ENCODE results near the gene CAPN12. TPM values are rescaled to one million over a fixed set of nuclear protein-coding genes. Genes with fewer than 3 reads are reported as not detected.

The CAPN12 gene
- total RNA-seq, 4 donors from 2014 or later, result 0.42 TPM; not detected in 3

- peaks cover 19 to 21% of the 10 kb centered on the region in 2 donors for H3K4me1 ChIP-seq
- TF ChIP-seq POLR2A (IDR thresholded peaks at IDR 0.05), result no peak
- TF ChIP-seq CTCF (IDR thresholded peaks at IDR 0.05 in 4 of 5, conservative IDR thresholded peaks at IDR 0.05 in 1 of 5), result no peak
- no peaks in the 10 kb centered on the region for H3K9me3 ChIP-seq
- peaks cover 4 to 66% of the 10 kb centered on the region in 2 donors for H3K36me3 ChIP-seq
- intact Hi-C loops (cut with DNase I; ENCODE audit: low total_unique reads), result loop anchor here (10.0 kb wide), 2 partner anchors 75 to 335 kb away; partner anchors contain the start of genes ACTN4, GGN and SPRED3
- H3K4me3 ChIP-seq, result no peak overlapping the region
- ATAC-seq, result no peak
- H3K27ac ChIP-seq, result peak overlapping the region; percentile 51 to 78 (median 60)
- H3K27me3 ChIP-seq, result no peaks in the 10 kb centered on the region
- no peak for DNase-seq
- in situ Hi-C loops (cut with MboI; ENCODE audit: low sequenced_read_pairs in 4 of 4), result no loop called here
Measured at GRCh38 chr19:38719761-38720558, 24.3 kb downstream of the CAPN12 start.

- DNase-seq, result peak in 1 of 2 donors; percentile 53
- Histone ChIP-seq H3K4me3 (no peak overlapping the region), H3K36me3 (peaks cover 4 to 58% of the 10 kb centered on the region in 2 donors), H3K27ac (peak overlapping the region; percentile 51 to 78 (median 60)), H3K27me3 (no peaks in the 10 kb centered on the region), H3K4me1 (peaks cover 30 to 31% of the 10 kb centered on the region in 2 donors), H3K9me3 (no peaks in the 10 kb centered on the region)
- in situ Hi-C loops (cut with MboI; ENCODE audit: low sequenced_read_pairs in 4 of 4), result no loop called here
- intact Hi-C loops (cut with DNase I; ENCODE audit: low total_unique reads), result loop anchor here (10.0 kb wide), 2 partner anchors 74 to 334 kb away; partner anchors contain the start of genes ACTN4, GGN and SPRED3
- TF ChIP-seq POLR2A (IDR thresholded peaks at IDR 0.05), result no peak
- TF ChIP-seq CTCF (IDR thresholded peaks at IDR 0.05 in 4 of 5, conservative IDR thresholded peaks at IDR 0.05 in 1 of 5), result peak in 4 of 5 experiments; percentile 16 to 42 (median 26)
- peak in 1 of 2 donors; percentile 31 for ATAC-seq
Measured at GRCh38 chr19:38718747-38719543, 25.3 kb downstream of the CAPN12 start.

- intact Hi-C loops (cut with DNase I; ENCODE audit: low total_unique reads) (loop anchor here (10.0 kb wide), 2 partner anchors 73 to 333 kb away; partner anchors contain the start of genes ACTN4, GGN and SPRED3), in situ Hi-C loops (cut with MboI; ENCODE audit: low sequenced_read_pairs in 4 of 4) (no loop called here)
- H3K9me3 ChIP-seq, result no peaks in the 10 kb centered on the region
- no peak for TF ChIP-seq CTCF (IDR thresholded peaks at IDR 0.05 in 4 of 5, conservative IDR thresholded peaks at IDR 0.05 in 1 of 5)
- no peak for TF ChIP-seq POLR2A (IDR thresholded peaks at IDR 0.05)
- peaks cover 4 to 47% of the 10 kb centered on the region in 2 donors for H3K36me3 ChIP-seq
- H3K27me3 ChIP-seq, result no peaks in the 10 kb centered on the region
- H3K4me3 ChIP-seq, result no peak overlapping the region
- peak overlapping the region in 3 of 4 donors; percentile 51 to 78 (median 56) for H3K27ac ChIP-seq
- no peak for ATAC-seq
- no peak for DNase-seq
- H3K4me1 ChIP-seq, result peaks cover 39 to 40% of the 10 kb centered on the region in 2 donors
Measured at GRCh38 chr19:38717855-38718254, 26.4 kb downstream of the CAPN12 start.

- ATAC-seq, result no peak
- no peak for TF ChIP-seq POLR2A (IDR thresholded peaks at IDR 0.05)
- no peak for TF ChIP-seq CTCF (IDR thresholded peaks at IDR 0.05 in 4 of 5, conservative IDR thresholded peaks at IDR 0.05 in 1 of 5)
- Histone ChIP-seq H3K36me3 (peaks cover under 1 to 39% of the 10 kb centered on the region in 2 donors), H3K4me1 (peaks cover 47 to 49% of the 10 kb centered on the region in 2 donors), H3K4me3 (no peak overlapping the region), H3K27ac (peak overlapping the region in 3 of 4 donors; percentile 25 to 96 (median 88)), H3K9me3 (no peaks in the 10 kb centered on the region), H3K27me3 (no peaks in the 10 kb centered on the region)
- in situ Hi-C loops (cut with MboI; ENCODE audit: low sequenced_read_pairs in 4 of 4), result no loop called here
- DNase-seq, result no peak
- intact Hi-C loops (cut with DNase I; ENCODE audit: low total_unique reads), result loop anchor here (10.0 kb wide), 2 partner anchors 72 to 332 kb away; partner anchors contain the start of genes ACTN4, GGN and SPRED3
Measured at GRCh38 chr19:38717051-38717450, 27.2 kb downstream of the CAPN12 start.
